GM23338 (cell line): ENCODE measurements around the gene ZBTB9. TPM values are rescaled to one million over a fixed set of nuclear protein-coding genes. Genes with fewer than 3 reads are reported as not detected.
A peak's percentile ranks its signal among the peaks of the same experiment; 100 is the strongest.

Experiments used
- ATAC-seq: fragments of 200-7000 bp; cut with Tn5 transposase; 3 replicates; pipeline ENCODE4 v1.9.1; 2020
- DNase-seq: peaks from one replicate; pipeline ENCODE4 v3.0.0-alpha.2; 2015; ENCODE audit warnings: low spot score
- H2AFZ ChIP-seq: fragments of 200-600 bp; sonication (generic); 2 replicates; pipeline ENCODE4 v1.8.0; 2016; ENCODE audit warnings: antibody characterized with exemption, mild to moderate bottlenecking, moderate library complexity
- H3F3A ChIP-seq: fragments of 200-600 bp; sonication (generic); replicated peaks from 2 replicates; pipeline ENCODE4 v1.8.0; 2017; ENCODE audit warnings: antibody characterized with exemption, mixed run types, low read depth
- H3K27ac ChIP-seq: fragments of 200-600 bp; sonication (generic); 2 replicates; pipeline ENCODE4 v1.6.1; 2016; ENCODE audit warnings: low read depth
- H3K27me3 ChIP-seq: fragments of 200-600 bp; sonication (generic); 2 replicates; pipeline ENCODE4 v1.8.0; 2016; ENCODE audit warnings: mild to moderate bottlenecking, mixed run types, moderate library complexity; ENCODE audit not compliant: insufficient read depth
- H3K36me3 ChIP-seq: fragments of 200-600 bp; sonication (generic); 2 replicates; pipeline ENCODE4 v1.8.0; 2016; ENCODE audit warnings: mild to moderate bottlenecking; ENCODE audit not compliant: insufficient read depth
- H3K4me1 ChIP-seq: fragments of 200-600 bp; sonication (generic); 2 replicates; pipeline ENCODE4 v1.8.0; 2016; ENCODE audit warnings: mild to moderate bottlenecking, moderate library complexity; ENCODE audit not compliant: insufficient read depth
- H3K4me2 ChIP-seq: fragments of 200-600 bp; sonication (generic); 2 replicates; pipeline ENCODE4 v1.7.1; 2017; ENCODE audit warnings: mixed run types
- H3K4me3 ChIP-seq: fragments of 200-600 bp; sonication (generic); 2 replicates; pipeline ENCODE4 v1.6.1; 2016; ENCODE audit warnings: mixed run types
- H3K79me2 ChIP-seq: fragments of 200-600 bp; sonication (generic); replicated peaks from 2 replicates; pipeline ENCODE4 v1.8.0; 2017; ENCODE audit warnings: mild to moderate bottlenecking; ENCODE audit not compliant: insufficient read depth
- H3K9me2 ChIP-seq: fragments of 200-600 bp; sonication (generic); 2 replicates; pipeline ENCODE4 v1.8.0; 2017; ENCODE audit not compliant: insufficient read depth
- H4K20me1 ChIP-seq: fragments of 200-600 bp; sonication (generic); replicated peaks from 2 replicates; pipeline ENCODE4 v1.8.0; 2017; ENCODE audit warnings: mild to moderate bottlenecking; ENCODE audit not compliant: insufficient read depth
- H3K27ac Mint-ChIP-seq: 2 replicates; pipeline ENCODE4 v1.8.0; 2020; ENCODE audit warnings: inconsistent platforms, mild to moderate bottlenecking, moderate library complexity, mixed read lengths
- H3K27me3 Mint-ChIP-seq: 3 replicates; pipeline ENCODE4 v1.8.0; 2022; ENCODE audit warnings: low read depth, mild to moderate bottlenecking, moderate library complexity, mixed read lengths, inconsistent platforms; ENCODE audit not compliant: insufficient read depth, poor library complexity
- H3K36me3 Mint-ChIP-seq: 3 replicates; pipeline ENCODE4 v1.8.0; 2021; ENCODE audit warnings: low read depth, mild to moderate bottlenecking, inconsistent platforms, moderate library complexity, mixed read lengths
- H3K4me1 Mint-ChIP-seq: 3 replicates; pipeline ENCODE4 v1.8.0; 2020; ENCODE audit warnings: mild to moderate bottlenecking, inconsistent platforms, mixed read lengths
- H3K4me3 Mint-ChIP-seq: 3 replicates; pipeline ENCODE4 v1.8.0; 2021; ENCODE audit warnings: moderate library complexity, mild to moderate bottlenecking, inconsistent platforms, mixed read lengths
- H3K9me3 Mint-ChIP-seq: 3 replicates; pipeline ENCODE4 v1.8.0; 2020; ENCODE audit warnings: moderate library complexity, mild to moderate bottlenecking, inconsistent platforms, mixed read lengths
- CTCF ChIP-seq, 2 experiments: fragments of 200-600 bp in 1 of 2; sonication (generic) in 1 of 2; conservative IDR thresholded peaks; 2 replicates each; pipeline versions ENCODE4 v1.5.1 to v1.6.1; 2016 to 2017; ENCODE audit warnings: antibody characterized with exemption in 2 of 2, low read depth in 2 of 2, mild to moderate bottlenecking in 2 of 2, moderate library complexity in 1 of 2
- ETS1 ChIP-seq: IDR thresholded peaks from 2 replicates; pipeline ENCODE4 v1.6.1; 2016; ENCODE audit warnings: antibody characterized with exemption
- EZH2 ChIP-seq: fragments of 200-600 bp; sonication (generic); IDR thresholded peaks from one replicate; pipeline ENCODE4 v1.8.0; 2017; ENCODE audit warnings: antibody characterized with exemption, mild to moderate bottlenecking, low read depth; ENCODE audit not compliant: unreplicated experiment
- EZH2phosphoT487 ChIP-seq: fragments of 200-600 bp; sonication (generic); IDR thresholded peaks from one replicate; pipeline ENCODE4 v1.8.1; 2018; ENCODE audit warnings: antibody characterized with exemption; ENCODE audit not compliant: unreplicated experiment
- POLR2AphosphoS5 ChIP-seq: IDR thresholded peaks from 2 replicates; pipeline ENCODE4 v1.6.1; 2016; ENCODE audit warnings: antibody characterized with exemption, low read depth
- STAT1 ChIP-seq: IDR thresholded peaks from one replicate; pipeline ENCODE4 v1.6.1; 2016; ENCODE audit warnings: antibody characterized with exemption; ENCODE audit not compliant: unreplicated experiment
- ZNF114 ChIP-seq: fragments of 250-450 bp; sonication (Bioruptor Pico); IDR thresholded peaks from 2 replicates; pipeline ENCODE4 v1.5.0; 2020; ENCODE audit warnings: mild to moderate bottlenecking, moderate library complexity
- ZNF462 ChIP-seq: fragments of 250-450 bp; sonication (Bioruptor Pico); IDR thresholded peaks from 2 replicates; pipeline ENCODE4 v1.5.0; 2020; ENCODE audit warnings: mild to moderate bottlenecking, moderate library complexity
- polyA plus RNA-seq: library from polyadenylated mRNA; unstranded; fragments of >200 nt; fragmentation: Nextera tagmentation; extraction: Ambion mirVana; gene quantifications from 2 replicates; pipeline ENCODE4 v1.2.1, GENCODE V29; 2016
- total RNA-seq: library from RNA; depleted of rRNA; stranded (reverse); fragments of >200 nt; shearing (Covaris generic); gene quantifications from 2 replicates; pipeline ENCODE4 v1.2.3, GENCODE V29; 2014

Gene ZBTB9
- total and polyA plus RNA-seq, 2 experiments from 2014 or later, result 13.5 to 17.9 TPM

- Histone ChIP-seq H3K79me2 (peaks cover 53% of the 10 kb centered on the region), H3K27me3 (no peaks in the 10 kb centered on the region), H3K4me3 (peak overlapping the region; percentile 98), H3K36me3 (peaks cover 14% of the 10 kb centered on the region; the same call in 1 of the 2 replicates), H3K9me2 (no peaks in the 10 kb centered on the region), H3K4me2 (peak overlapping the region; percentile 99), H2AFZ (no peak overlapping the region), H3K27ac (peak overlapping the region; percentile 91; the same call in 1 of the 2 replicates), H4K20me1 (peaks cover 22% of the 10 kb centered on the region), H3F3A (peaks cover 26% of the 10 kb centered on the region), H3K4me1 (peaks cover 45% of the 10 kb centered on the region)
- H3K27me3 Mint-ChIP-seq, result peaks cover 30% of the 10 kb centered on the region
- H3K9me3 Mint-ChIP-seq, result no peaks in the 10 kb centered on the region
- DNase-seq (no peak), ATAC-seq (no peak)
- peak overlapping the region; percentile 99 for H3K4me3 Mint-ChIP-seq
- no peak for TF ChIP-seq ETS1
- TF ChIP-seq ZNF114, result no peak
- no peak for TF ChIP-seq STAT1
- H3K27ac Mint-ChIP-seq, result peak overlapping the region; percentile 96
- H3K36me3 Mint-ChIP-seq, result peaks cover 54% of the 10 kb centered on the region
- H3K4me1 Mint-ChIP-seq, result peaks cover 61% of the 10 kb centered on the region
Observed at GRCh38 chr6:33416386-33417127, 37.8 kb upstream of the ZBTB9 start.

GRCh38 chr6:33417128-33417902, 37.1 kb upstream of the ZBTB9 start:
- peaks cover 65% of the 10 kb centered on the region for H3K4me1 Mint-ChIP-seq
- no peak for TF ChIP-seq POLR2AphosphoS5
- TF ChIP-seq ETS1, result no peak
- TF ChIP-seq EZH2, result no peak
- TF ChIP-seq EZH2phosphoT487, result no peak
- TF ChIP-seq ZNF462 (CRISPR knock-in tag), result no peak
- no peak for TF ChIP-seq CTCF (conservative IDR thresholded peaks at IDR 0.05; ENCODE audit: low read depth in 2 of 2)
- no peak for TF ChIP-seq ZNF114

More at GRCh38 chr6:33417128-33417902, 37.1 kb upstream of the ZBTB9 start:
- Mint-ChIP-seq H3K36me3 (peaks cover 53% of the 10 kb centered on the region), H3K27me3 (peaks cover 27% of the 10 kb centered on the region), H3K27ac (peak overlapping the region; percentile 96), H3K4me3 (peak overlapping the region; percentile 99), H3K9me3 (no peaks in the 10 kb centered on the region)
- DNase-seq (peak; percentile 26), ATAC-seq (no peak)
- Histone ChIP-seq H2AFZ (peak overlapping the region; percentile 2; the same call in 1 of the 2 replicates), H3K27me3 (no peaks in the 10 kb centered on the region), H3K4me3 (peak overlapping the region; percentile 98), H3K4me2 (peak overlapping the region; percentile 99), H3F3A (peaks cover 24% of the 10 kb centered on the region), H3K36me3 (peaks cover 12% of the 10 kb centered on the region; the same call in 1 of the 2 replicates), H3K79me2 (peaks cover 53% of the 10 kb centered on the region), H4K20me1 (peaks cover 20% of the 10 kb centered on the region), H3K4me1 (peaks cover 40% of the 10 kb centered on the region), H3K27ac (peak overlapping the region; percentile 91), H3K9me2 (no peaks in the 10 kb centered on the region)
